ENCODE results near the gene PPOX. TPM values are rescaled to one million over a fixed set of nuclear protein-coding genes. Genes with fewer than 3 reads are reported as not detected.

The PPOX gene
- total RNA-seq, 1 experiment from 2014 or later: 24.2 TPM

- H4K20me1 ChIP-seq (ENCODE audit: insufficient read depth): no peaks in the 10 kb centered on the region
- ATAC-seq (no peak), DNase-seq (ENCODE audit: low read depth, low spot score) (no peak)
- BruUV-seq (replicated peaks): no TSS peak
- H3K4me2 ChIP-seq (ENCODE audit: low read length): no peak overlapping the region
- RAD21 ChIA-PET (ENCODE audit: low non-redundant PET in 1 of 2, low total read pairs in 2 of 2, uncharacterized antibody in 2 of 2, unreplicated experiment in 2 of 2): no interaction called here
- POLR2A ChIA-PET: no interaction called here
- CTCF ChIA-PET: no interaction called here
- H3K4me3 ChIP-seq (replicated peaks in 1 of 2; ENCODE audit: low read depth in 1 of 2, low read length in 2 of 2): no peak overlapping the region
- peaks cover 8 to 26% of the 10 kb centered on the region in 2 experiments; a peak in 2 of 4 replicates for H3K36me3 ChIP-seq (ENCODE audit: control insufficient read depth in 1 of 2, insufficient read depth in 2 of 2, low read length in 2 of 2)
- H3K27ac ChIP-seq (ENCODE audit: low read depth, low read length): no peak overlapping the region
- no peak overlapping the region for H3K9ac ChIP-seq (ENCODE audit: low read length)
- H3K27me3 ChIP-seq (ENCODE audit: insufficient read depth, low read length): no peaks in the 10 kb centered on the region
- no peak for TF ChIP-seq POLR2AphosphoS5 (IDR thresholded peaks at IDR 0.05; ENCODE audit: low read depth, low read length)
- TF ChIP-seq YY1 (IDR thresholded peaks at IDR 0.05; ENCODE audit: extremely low read depth, insufficient replicate concordance, low read depth, low read length): no peak
- TF ChIP-seq ZNF274 (IDR thresholded peaks at IDR 0.05; ENCODE audit: low read depth, low read length): no peak
- no peak for TF ChIP-seq MAX (IDR thresholded peaks at IDR 0.05)
- no peak for TF ChIP-seq TCF7L2 (IDR thresholded peaks at IDR 0.05; ENCODE audit: borderline replicate concordance, extremely low read depth, insufficient read depth, insufficient read length)
- TF ChIP-seq FOSL1 (IDR thresholded peaks at IDR 0.05; ENCODE audit: low read depth): no peak
- no peak for TF ChIP-seq SIN3A (IDR thresholded peaks at IDR 0.05; ENCODE audit: low read depth)
- H3K4me1 ChIP-seq (ENCODE audit: control insufficient read depth in 1 of 2, insufficient read depth in 2 of 2, low read length in 2 of 2): peaks cover 8 to 36% of the 10 kb centered on the region in 2 experiments; a peak in 3 of 4 replicates
- no peaks in the 10 kb centered on the region for H3K9me3 ChIP-seq (ENCODE audit: control insufficient read depth in 1 of 2, insufficient read depth in 1 of 2, low read depth in 1 of 2, low read length in 2 of 2)
- H3K9me2 ChIP-seq (ENCODE audit: insufficient read depth): no peaks in the 10 kb centered on the region
- no peak overlapping the region for H2AFZ ChIP-seq (ENCODE audit: low read depth, low read length, poor library complexity, severe bottlenecking)
- intact Hi-C loops (cut with micrococcal nuclease): no loop called here
- peaks cover 11% of the 10 kb centered on the region; the same call in 1 of the 2 replicates for H3K79me2 ChIP-seq (ENCODE audit: insufficient read depth, low read length)
Measured at GRCh38 chr1:161161652-161162051, 4.6 kb upstream of the PPOX start.

- ATAC-seq: no peak
- no peak for TF ChIP-seq POLR2AphosphoS5 (IDR thresholded peaks at IDR 0.05; ENCODE audit: low read depth, low read length)
- no peak for TF ChIP-seq POLR2A (IDR thresholded peaks at IDR 0.05; ENCODE audit: borderline replicate concordance, extremely low read depth, insufficient read depth, insufficient read length)
- TF ChIP-seq CTCF (IDR thresholded peaks at IDR 0.05 in 2 of 3, conservative IDR thresholded peaks at IDR 0.05 in 1 of 3; ENCODE audit: borderline replicate concordance in 1 of 3, insufficient read depth in 1 of 3, low read depth in 2 of 3, low read length in 2 of 3): no peak
- no peak for TF ChIP-seq MAX (IDR thresholded peaks at IDR 0.05)
- TF ChIP-seq ZNF274 (IDR thresholded peaks at IDR 0.05; ENCODE audit: low read depth, low read length): no peak
- no peak for TF ChIP-seq ZFX (IDR thresholded peaks at IDR 0.05)
- no peak for TF ChIP-seq EZH2 (IDR thresholded peaks at IDR 0.05)
- TF ChIP-seq ELF1 (IDR thresholded peaks at IDR 0.05; ENCODE audit: borderline replicate concordance, low read depth): no peak
- TF ChIP-seq FOSL1 (IDR thresholded peaks at IDR 0.05; ENCODE audit: low read depth): no peak
- Histone ChIP-seq H3K4me2 (ENCODE audit: low read length) (no peak overlapping the region), H3K9me3 (ENCODE audit: control insufficient read depth in 1 of 2, insufficient read depth in 1 of 2, low read depth in 1 of 2, low read length in 2 of 2) (no peaks in the 10 kb centered on the region), H3K36me3 (ENCODE audit: control insufficient read depth in 1 of 2, insufficient read depth in 2 of 2, low read length in 2 of 2) (peaks cover 8 to 26% of the 10 kb centered on the region in 2 experiments; a peak in 2 of 4 replicates), H4K20me1 (ENCODE audit: insufficient read depth) (no peaks in the 10 kb centered on the region), H3K9me2 (ENCODE audit: insufficient read depth) (no peaks in the 10 kb centered on the region), H3K79me2 (ENCODE audit: insufficient read depth, low read length) (peaks cover 11% of the 10 kb centered on the region; the same call in 1 of the 2 replicates), H3K4me1 (ENCODE audit: control insufficient read depth in 1 of 2, insufficient read depth in 2 of 2, low read length in 2 of 2) (peaks cover 8 to 39% of the 10 kb centered on the region in 2 experiments; a peak in 3 of 4 replicates), H2AFZ (ENCODE audit: low read depth, low read length, poor library complexity, severe bottlenecking) (no peak overlapping the region), H3K27ac (ENCODE audit: low read depth, low read length) (no peak overlapping the region), H3K9ac (ENCODE audit: low read length) (no peak overlapping the region), H3K4me3 (replicated peaks in 1 of 2; ENCODE audit: low read depth in 1 of 2, low read length in 2 of 2) (no peak overlapping the region), H3K27me3 (ENCODE audit: insufficient read depth, low read length) (no peaks in the 10 kb centered on the region)
- no TSS peak for BruUV-seq (replicated peaks)
- intact Hi-C loops (cut with micrococcal nuclease): no loop called here
- DNase-seq (ENCODE audit: low read depth, low spot score): no peak
- RAD21 ChIA-PET (ENCODE audit: low non-redundant PET in 1 of 2, low total read pairs in 2 of 2, uncharacterized antibody in 2 of 2, unreplicated experiment in 2 of 2): no interaction called here
- POLR2A ChIA-PET: no interaction called here
- CTCF ChIA-PET: no interaction called here
Measured at GRCh38 chr1:161162052-161162451, 4.2 kb upstream of the PPOX start.
